ENCODE results near the gene ATP6V0E1. TPM values are rescaled to one million over a fixed set of nuclear protein-coding genes. Genes with fewer than 3 reads are reported as not detected.
A peak's percentile ranks its signal among the peaks of the same experiment; 100 is the strongest.

The ATP6V0E1 gene
- total and polyA plus RNA-seq, 2 donors (not counting 3 experiments of a cell fraction or from before 2014, with no cell fraction given): 217 to 278 TPM

DNA sequence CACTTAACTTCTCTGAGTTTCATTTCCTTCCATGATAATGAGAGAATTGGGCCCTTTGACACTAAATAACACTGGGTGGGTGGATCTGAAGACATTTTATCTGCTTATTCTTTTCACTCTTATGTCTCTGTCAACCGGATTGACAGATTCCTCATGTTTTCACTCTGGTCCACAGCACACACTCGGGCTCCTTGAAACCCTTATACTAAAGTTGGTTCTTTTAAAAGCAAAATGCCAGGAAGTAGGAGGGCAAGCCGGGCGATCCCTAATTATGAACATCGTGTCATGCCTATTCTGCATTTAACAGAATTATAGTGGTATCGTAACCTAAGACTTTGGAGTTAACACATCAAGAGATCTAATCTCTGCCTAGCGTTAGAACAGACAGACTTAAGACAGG is 44.3 kb downstream of the ATP6V0E1 start:
- Histone ChIP-seq H3K4me3 (replicated peaks in 1 of 3; ENCODE audit: insufficient read depth in 1 of 3, low read depth in 1 of 3, low read length in 3 of 3) (no peak overlapping the region), H3K79me2 (ENCODE audit: control insufficient read depth, insufficient read depth, low read length) (peaks cover 26% of the 10 kb centered on the region), H3K4me2 (ENCODE audit: insufficient read depth, low read length) (no peak overlapping the region), H3K36me3 (ENCODE audit: control insufficient read depth in 2 of 2, extremely low read depth in 1 of 2, insufficient read depth in 2 of 2, low read length in 2 of 2) (peaks cover 0 to under 1% of the 10 kb centered on the region in 2 experiments), H3K9me1 (replicated peaks; ENCODE audit: control insufficient read depth, extremely low read depth, insufficient read depth, low read length) (no peaks in the 10 kb centered on the region), H3K9ac (replicated peaks; ENCODE audit: extremely low read depth, insufficient read depth, low read length) (no peak overlapping the region), H3K27ac (ENCODE audit: insufficient read depth, low read depth, low read length) (no peak overlapping the region), H4K20me1 (replicated peaks; ENCODE audit: control insufficient read depth, extremely low read depth, insufficient read depth, low read length) (no peaks in the 10 kb centered on the region), H3K9me3 (replicated peaks; ENCODE audit: control insufficient read depth, insufficient read depth, low read length) (no peaks in the 10 kb centered on the region), H2AFZ (ENCODE audit: low read depth, low read length) (no peak overlapping the region), H3K27me3 (ENCODE audit: control insufficient read depth in 2 of 2, insufficient read depth in 2 of 2, low read length in 2 of 2) (no peaks in the 10 kb centered on the region), H3K4me1 (ENCODE audit: control insufficient read depth, extremely low read depth, insufficient read depth, low read length) (peaks cover 26% of the 10 kb centered on the region)
- no TSS peak for BruUV-seq (replicated peaks)
- ChIA-PET CTCF (no interaction called here), POLR2A (no interaction called here)
- intact Hi-C loops (cut with micrococcal nuclease) (loop anchor here (2.0 kb wide), 1 partner anchor 29 kb away; the partner anchor contains the start of gene CREBRF), dilution Hi-C loops (cut with MboI; ENCODE audit: extremely low pct_ligation_motif_present, low sequenced_read_pairs) (no loop called here)
- no peak for DNase-seq (ENCODE audit: low read depth, low spot score)
- peak; percentile 42 for FAIRE-seq
- TF ChIP-seq POLR2A (IDR thresholded peaks at IDR 0.05; ENCODE audit: low read depth, low read length): no peak
- TF ChIP-seq GATA2 (IDR thresholded peaks at IDR 0.05; ENCODE audit: insufficient read depth, insufficient read length, low read depth, low read length): no peak
- no peak for TF ChIP-seq FOS (IDR thresholded peaks at IDR 0.05; ENCODE audit: borderline replicate concordance, insufficient read depth, low read length)
- TF ChIP-seq CTCF (IDR thresholded peaks at IDR 0.05; ENCODE audit: extremely low read depth in 1 of 2, insufficient read depth in 1 of 2, low read depth in 1 of 2, low read length in 2 of 2): no peak
- no peak for TF ChIP-seq MAX (IDR thresholded peaks at IDR 0.05; ENCODE audit: insufficient read depth, insufficient read length)
- TF ChIP-seq POLR2AphosphoS5 (IDR thresholded peaks at IDR 0.05; ENCODE audit: insufficient read depth, low read depth, low read length): no peak
- TF ChIP-seq EZH2 (IDR thresholded peaks at IDR 0.05; ENCODE audit: borderline replicate concordance, low read depth, low read length, severe bottlenecking): no peak
- TF ChIP-seq MYC (IDR thresholded peaks at IDR 0.05; ENCODE audit: low read depth, low read length): no peak
- no peak for TF ChIP-seq JUN (IDR thresholded peaks at IDR 0.05; ENCODE audit: borderline replicate concordance, insufficient read depth, insufficient read length, low read depth)

All from endothelial cell of umbilical vein (primary cell).